GM21526 (cell line): ENCODE results near the gene PPP1R13L.
"Not testable (repeated sequence)": the region's sequence is repeated elsewhere in the genome, so short reads cannot be mapped to it uniquely, and the experiment has no call there.

Source experiments
- ATAC-seq: cut with Tn5 transposase; IDR thresholded peaks from one replicate; pipeline ENCODE4 v1.9.1; 2021; ENCODE audit warnings: moderate library complexity; ENCODE audit not compliant: unreplicated experiment, low FRiP score

Gene PPP1R13L

DNA sequence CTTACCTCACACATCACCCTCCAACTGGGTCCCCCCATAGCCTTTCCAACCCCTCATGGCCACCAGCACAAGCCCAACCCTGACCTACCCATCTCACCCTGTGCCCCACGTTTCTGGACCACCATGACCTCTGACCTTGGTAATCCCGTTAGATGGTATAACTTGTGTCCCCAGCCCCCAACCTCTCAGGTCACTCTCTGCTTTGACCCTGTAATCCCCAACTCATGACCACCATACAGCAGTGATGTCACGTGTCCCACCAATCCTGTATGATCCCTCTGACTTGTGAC lies 55.8 kb downstream of the PPP1R13L start:
- no peak for ATAC-seq

DNA sequence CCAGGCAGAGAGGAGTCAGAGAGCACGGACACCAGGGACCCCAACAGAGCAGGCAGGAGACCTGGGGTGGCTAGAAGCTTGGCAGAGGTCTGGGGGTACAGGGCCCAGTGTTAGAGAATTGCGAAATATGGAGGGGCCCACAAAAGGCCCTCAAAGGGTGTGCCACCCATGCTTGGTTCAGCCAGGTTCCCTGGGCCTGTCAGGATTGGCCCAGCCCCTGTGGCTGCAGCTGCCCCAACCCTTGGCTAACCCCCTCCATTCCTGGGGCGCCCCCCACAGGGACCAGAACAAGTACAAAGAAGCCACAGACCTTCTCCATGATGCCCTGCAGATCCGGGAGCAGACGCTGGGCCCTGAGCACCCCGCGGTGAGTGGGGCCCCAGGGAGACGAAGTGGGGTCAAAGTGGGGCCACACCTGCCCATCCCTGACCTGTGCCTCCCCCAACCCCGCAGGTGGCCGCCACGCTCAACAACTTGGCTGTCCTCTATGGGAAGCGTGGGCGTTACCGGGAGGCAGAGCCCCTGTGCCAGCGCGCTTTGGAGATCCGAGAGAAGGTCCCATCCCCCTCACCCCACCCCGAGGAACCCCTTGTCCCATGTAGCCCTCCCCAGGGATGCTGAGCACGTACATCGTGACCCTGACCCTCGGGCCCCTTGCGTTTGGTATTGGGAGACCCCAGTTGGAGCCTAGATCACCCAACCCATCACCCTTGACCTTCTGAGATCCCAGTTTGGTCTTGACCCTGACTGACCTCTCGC lies 56.3 kb downstream of the PPP1R13L start:
- ATAC-seq: no peak

DNA sequence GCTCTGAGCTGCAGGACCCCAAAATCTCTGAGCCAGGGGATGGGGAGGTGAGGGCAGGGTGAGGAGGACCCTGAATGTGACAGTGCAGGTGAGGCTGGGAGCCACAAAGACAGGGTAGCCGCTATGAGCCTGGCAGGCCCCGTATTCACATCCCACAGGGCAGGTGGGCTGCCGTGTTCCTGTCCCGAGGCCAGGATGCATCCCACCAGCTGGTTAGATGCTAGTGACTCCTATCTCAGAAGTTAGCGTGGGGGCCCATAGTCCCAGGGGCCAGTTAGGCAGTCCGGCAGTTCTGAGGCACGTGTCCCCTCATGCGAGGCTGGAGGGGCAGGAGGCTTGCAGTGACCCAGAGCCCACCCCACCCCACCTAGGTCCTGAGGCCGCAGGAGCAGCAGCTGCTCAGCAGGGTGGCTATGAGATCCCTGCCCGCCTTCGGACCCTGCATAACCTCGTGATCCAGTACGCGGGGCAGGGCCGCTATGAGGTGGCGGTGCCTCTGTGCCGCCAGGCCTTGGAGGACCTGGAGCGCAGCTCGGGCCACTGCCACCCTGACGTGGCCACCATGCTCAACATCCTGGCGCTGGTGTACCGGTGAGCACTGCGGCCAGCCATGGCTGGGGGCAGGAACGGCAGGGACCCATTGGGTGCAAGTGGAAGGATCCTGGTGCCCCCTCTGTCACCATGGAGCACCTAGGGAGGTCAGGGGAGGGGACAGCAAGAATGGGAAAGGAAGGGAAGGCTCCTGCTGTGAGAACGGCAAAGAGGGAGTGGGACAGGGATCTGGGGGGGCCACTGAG lies 57.1 kb downstream of the PPP1R13L start:
- ATAC-seq: no peak

DNA sequence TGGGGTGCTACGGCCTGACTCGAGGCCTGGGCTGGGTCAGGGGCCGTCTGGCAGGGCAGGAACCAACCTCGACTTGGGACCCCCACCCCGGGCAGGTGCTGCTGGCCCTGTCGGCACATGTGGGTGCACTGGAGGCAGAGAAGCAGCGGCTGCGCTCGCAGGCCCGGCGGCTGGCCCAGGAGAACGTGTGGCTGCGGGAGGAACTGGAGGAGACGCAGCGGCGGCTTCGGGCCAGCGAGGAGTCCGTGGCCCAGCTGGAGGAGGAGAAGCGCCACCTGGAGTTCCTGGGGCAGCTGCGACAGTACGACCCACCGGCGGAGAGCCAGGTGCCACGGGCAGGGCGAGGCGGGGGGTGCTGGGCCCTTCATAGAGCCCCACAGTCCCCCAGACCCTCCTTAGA lies 58.4 kb downstream of the PPP1R13L start:
- ATAC-seq: no peak

DNA sequence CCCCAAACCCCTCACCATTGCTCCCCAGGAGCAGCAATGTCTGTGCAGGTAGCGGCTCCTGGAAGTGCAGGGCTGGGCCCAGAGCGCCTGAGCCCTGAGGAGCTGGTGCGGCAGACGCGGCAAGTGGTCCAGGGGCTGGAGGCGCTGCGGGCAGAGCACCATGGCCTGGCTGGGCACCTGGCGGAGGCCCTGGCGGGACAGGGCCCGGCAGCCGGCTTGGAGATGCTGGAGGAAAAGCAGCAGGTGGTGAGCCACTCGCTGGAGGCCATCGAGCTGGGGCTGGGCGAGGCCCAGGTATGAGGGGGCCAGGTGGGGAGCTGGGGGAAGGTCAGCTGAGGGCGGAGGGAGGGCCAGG lies 59.4 kb downstream of the PPP1R13L start:
- no peak for ATAC-seq

DNA sequence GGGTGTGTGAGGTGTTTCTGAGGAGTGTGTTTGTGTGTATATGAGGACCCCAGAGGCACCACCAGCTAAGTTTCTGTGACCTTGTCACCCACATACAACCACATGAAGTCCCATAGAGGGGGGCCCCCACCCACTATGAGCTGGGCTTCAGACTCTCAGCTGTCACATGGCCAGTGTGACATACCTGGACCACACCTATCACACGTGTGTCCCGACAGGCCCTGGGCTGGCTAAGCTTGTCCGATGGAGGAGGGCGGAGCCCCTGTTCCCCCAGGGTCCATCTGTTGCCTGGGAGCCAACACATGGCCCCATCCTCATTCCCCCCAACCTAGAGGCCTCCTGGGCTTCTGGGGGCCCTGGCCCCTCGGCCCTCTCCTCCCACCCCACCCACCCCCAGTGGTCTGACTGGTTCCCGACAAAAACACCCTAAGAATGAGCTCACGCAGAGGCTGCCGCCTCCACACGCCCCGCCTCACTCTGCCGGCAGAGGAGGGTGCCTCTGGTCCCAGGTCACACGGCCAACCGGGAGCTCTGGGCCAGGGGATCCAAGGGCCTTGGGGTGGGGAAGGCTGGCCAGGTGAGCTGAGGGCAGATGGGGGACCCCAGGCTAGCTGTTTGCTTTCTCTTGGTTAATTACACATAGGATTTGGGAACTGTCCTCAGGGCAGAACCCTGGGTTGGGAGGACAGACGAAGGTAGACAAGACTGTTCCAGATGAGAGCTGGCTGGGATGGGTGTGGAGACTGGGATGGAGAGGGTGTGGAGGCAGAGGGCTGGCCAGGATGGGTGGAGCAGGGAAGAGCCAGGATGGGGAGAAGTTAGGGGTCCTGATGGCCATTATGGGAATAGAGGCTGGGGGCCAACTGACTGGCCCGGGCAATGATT lies 60.0 kb downstream of the PPP1R13L start:
- ATAC-seq: no peak

DNA sequence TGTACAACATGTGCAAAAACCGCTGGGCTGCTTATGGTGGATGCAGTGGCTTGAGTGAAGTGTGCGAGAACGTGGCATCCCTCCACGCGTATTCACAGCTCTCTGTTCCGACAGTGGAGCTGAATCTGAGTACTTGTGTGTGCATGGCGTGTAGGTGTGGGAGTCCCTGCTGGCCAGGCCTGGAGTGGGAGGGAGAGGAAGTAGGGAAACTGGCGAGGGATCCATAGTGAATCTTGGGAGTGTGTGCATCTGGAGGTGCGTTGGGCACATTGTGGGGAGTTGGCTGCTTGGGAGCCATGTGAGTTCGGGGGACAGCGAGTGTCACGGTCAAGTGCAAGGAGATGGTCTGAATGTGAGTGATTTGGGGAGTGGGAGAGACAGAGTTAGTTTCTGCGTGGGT lies 62.0 kb downstream of the PPP1R13L start:
- no peak for ATAC-seq

DNA sequence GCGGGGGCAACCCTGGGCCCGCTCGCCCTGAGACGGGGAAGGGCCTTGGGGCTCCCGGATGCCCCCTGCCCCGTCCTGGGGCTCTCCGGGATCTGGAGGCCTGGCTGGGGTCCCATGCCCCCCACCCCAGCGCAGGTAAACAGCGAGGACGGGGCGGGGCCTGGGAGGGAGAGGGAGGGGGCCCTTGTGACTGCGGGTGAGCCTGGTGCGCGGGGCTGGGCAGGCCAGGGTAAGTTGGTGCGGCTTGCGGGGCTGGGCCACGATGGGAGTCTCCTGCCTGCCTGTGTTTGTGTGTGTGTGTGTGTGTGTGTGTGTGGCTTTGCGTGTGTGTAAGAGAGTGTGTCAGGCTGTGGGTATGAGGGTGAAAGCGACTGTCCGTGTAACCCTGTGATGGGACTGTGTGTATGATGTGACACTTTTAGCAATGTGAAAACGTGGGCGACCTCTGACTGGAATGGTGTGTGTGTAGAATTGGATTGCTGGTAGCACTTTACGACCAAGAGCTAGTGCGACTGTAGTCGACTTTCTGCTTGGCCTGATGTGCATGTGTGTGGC lies 63.9 kb downstream of the PPP1R13L start:
- ATAC-seq: no peak

DNA sequence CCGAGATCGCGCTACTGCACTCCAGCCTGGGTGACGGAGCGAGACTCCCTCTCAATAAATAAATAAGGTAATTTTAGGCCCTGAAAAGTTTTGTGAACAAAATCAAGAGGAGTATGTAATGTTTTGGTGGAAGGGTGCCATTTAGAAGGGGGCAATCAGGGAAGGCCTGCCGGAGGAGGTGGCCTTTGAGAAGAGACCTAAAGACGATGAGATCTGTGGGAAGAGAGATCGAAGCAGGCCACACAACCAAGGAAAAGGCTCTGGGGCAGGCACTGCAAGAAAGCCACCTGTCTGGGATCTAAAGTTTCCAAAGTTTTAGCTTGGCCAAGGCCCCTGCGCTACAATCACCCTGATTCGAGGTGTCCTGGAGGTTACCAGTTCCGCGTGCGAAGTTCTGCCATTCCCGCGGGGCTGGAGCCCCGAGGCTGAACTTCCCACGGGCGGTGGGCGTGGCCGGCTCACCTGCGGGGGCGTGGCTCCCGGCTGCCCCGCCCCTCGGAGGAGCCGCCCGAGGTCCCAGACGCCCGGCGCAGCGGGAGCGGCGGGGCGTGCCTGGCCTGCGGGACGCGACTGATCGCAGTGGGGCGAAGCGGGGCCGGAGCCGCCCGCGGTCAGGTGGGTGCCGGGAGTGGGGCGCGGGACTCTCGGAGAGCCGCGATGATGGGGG lies 64.5 kb downstream of the PPP1R13L start, which contains the start of gene KLC3:
Gene KLC3 (plus strand): TSS at position 519 of the 667 bp plus-strand sequence. CDS start 4,792 bp downstream, outside the sequence.
- ATAC-seq: no peak

DNA sequence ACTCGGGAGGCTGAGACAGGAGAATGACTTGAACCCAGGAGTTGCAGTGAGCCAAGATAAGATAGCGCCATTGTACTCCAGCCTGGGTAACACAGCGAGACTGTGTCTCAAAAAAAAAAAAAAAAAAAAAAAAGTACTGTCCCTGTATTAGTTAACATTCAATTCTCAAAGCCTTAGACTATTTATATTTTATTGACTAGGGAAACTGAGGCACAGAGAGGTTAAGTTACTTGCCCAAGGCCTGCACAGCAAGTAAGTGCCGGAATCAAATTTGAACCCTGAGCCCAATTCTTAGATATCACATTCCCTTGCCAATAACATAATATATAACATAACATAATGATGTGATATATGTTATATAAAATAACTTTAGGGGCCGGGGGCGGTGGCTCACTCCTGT lies 65.2 kb downstream of the PPP1R13L start:
- ATAC-seq: no peak

DNA sequence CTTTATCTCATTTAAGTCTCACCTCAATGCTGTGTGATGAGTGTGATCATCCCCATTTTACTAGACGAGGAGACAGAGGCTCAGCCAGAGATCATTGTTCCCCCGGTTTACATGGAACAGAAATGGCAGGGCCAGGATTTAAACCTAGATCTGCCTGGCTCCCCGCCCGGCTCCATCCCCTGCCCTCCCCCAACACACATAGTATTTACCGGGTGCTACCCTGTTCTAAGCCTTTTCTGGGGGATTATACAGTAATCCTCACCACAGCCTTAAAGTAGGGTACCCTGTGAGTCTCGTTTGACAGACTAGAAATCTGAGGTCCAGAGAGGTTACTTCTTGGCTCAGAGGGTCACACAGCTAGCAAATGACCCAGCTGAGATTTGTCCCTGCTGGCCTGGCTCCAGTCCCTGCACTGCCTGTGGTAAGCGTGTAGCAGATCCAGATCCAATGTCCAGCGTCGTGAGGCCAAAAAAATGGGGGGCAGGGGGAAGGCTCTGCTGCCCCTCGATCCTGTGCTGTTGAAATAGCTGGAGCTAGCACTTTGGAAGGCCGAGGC lies 68.1 kb downstream of the PPP1R13L start:
- ATAC-seq: no peak

DNA sequence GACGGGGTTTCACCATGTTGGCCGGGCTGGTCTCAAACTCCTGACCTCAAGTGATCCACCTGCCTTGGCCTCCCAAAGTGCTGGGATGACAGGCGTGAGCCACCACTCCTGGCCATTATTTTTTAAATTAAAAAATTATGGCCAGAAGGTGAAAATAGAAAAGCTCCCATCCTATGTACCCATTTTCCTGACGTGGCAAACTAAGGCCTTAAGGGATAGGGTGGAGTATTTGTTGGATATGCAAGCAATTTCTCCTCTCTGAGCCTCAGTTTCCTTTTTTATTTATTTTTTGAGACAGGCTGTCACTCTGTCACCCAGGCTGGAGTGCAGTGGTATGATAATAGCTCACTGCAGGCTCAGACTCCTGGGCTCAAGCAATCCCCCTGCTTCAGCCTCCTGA lies 70.0 kb downstream of the PPP1R13L start:
- not testable (repeated sequence) for ATAC-seq

DNA sequence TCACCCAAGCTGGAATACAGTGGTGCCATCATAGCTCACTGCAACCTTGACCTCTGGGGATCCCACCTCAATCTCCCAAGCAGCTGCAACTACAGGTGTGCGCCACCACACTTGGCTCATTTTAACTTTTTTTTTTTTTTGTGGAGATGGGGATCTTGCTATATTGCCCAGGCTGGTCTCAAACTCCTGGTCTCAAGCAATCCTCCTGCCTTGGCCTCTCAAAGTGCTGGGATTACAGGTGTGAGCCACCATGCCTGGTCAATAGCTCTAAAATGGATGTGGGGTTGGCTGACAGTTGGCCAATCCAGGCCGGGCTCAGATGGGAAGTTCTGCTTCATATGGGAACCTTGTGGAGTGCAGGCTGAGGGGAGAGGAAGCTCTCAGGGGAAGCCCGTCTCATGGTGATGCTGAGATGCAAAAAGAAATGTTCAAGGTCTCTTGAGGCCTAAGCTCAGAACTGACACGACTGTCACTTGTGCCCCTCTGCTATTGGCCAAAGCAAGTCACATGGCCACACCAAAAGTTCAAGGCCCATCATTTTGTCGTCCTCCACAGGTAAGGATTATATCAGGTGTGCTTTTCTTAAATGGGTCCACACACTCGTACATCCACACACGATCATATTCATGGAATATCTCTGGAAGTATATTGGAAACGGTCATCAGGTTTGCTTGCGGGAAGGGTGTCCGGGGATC lies 71.1 kb downstream of the PPP1R13L start:
- ATAC-seq: no peak

DNA sequence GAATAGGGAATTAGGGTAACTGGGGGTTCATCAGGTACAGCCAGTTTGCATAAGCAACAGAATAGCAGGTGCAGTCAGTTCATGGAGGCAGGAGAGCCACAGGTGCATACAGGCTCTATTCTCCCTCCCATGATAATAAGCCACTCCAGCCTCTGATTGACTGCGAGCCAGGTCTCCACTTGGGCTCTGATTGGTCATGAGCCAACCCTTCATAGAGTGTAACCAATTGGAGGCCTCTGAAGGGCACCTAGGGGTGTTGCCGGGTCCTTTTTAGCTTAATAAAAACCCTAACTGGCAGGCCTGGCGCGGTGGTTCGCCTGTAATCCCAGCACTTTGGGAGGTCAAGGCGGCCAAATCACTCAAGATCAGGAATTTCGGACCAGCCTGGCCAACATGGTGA lies 73.5 kb downstream of the PPP1R13L start:
- no peak for ATAC-seq
